Measurements from ENCODE around the gene TMEM87B.

DNA sequence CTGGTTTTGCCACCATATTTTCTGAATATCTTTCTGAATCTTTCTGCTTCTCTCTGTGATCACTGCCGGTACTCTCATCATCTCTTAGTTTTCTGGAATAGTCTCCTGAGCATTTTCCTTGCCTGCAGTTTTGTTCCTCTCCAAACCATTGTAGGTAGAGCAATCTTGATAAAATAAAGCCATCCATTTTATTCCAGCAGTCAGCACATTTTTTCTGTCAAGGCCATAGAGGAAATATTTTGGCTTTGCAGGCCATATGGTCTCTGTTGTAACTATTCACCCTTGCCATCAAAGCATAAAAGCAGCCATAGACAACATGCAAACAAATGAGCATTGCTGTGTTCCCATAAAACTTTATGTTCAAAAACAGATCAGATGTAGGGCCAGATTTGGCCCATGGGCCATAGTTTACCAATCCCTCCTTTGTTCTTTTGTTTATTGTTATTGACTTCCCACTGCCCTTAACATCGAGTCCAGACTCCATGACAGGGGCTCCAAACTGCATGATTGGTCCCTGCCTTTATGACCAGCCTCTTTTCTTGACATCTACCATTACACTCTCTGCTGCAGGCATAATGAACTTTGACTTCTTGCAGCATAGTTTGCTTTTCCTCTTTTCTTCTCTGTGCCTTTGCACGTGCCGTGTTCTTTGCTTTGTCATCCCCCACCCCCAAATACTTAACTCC is 29.8 kb downstream of the TMEM87B start:
- TF ChIP-seq, protein P1, sequence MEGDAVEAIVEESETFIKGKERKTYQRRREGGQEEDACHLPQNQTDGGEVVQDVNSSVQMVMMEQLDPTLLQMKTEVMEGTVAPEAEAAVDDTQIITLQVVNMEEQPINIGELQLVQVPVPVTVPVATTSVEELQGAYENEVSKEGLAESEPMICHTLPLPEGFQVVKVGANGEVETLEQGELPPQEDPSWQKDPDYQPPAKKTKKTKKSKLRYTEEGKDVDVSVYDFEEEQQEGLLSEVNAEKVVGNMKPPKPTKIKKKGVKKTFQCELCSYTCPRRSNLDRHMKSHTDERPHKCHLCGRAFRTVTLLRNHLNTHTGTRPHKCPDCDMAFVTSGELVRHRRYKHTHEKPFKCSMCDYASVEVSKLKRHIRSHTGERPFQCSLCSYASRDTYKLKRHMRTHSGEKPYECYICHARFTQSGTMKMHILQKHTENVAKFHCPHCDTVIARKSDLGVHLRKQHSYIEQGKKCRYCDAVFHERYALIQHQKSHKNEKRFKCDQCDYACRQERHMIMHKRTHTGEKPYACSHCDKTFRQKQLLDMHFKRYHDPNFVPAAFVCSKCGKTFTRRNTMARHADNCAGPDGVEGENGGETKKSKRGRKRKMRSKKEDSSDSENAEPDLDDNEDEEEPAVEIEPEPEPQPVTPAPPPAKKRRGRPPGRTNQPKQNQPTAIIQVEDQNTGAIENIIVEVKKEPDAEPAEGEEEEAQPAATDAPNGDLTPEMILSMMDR (IDR thresholded peaks at IDR 0.05): no peak
- TF ChIP-seq POLR2A (IDR thresholded peaks at IDR 0.05): no peak

Measured in heart left ventricle (tissue), 13 donors.